ENCODE measurements around the gene PRUNE2. TPM values are rescaled to one million over a fixed set of nuclear protein-coding genes. Genes with fewer than 3 reads are reported as not detected.
A peak's percentile ranks its signal among the peaks of the same experiment; 100 is the strongest.

PRUNE2 gene
- total RNA-seq, 1 donor from 2014 or later, result 63.8 TPM

DNA sequence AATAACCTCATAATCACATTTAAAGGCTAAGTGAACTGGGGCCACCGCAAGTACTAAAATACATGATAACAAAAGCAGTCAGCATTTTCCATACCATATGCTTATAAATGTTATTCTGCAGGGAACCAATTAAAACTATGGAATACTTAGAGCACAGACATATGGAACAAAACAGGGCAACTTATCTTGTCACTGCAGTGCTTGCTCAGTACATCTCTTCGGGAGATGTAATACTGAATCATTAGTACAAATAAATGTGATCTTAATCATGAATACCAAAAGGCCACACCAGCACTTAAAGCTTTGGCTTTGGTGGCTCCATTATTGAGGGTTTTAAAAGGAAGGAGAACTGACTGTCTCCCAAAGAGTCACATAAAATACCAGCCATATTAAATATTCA is 32.1 kb downstream of the PRUNE2 start:
- H3K36me3 Mint-ChIP-seq (ENCODE audit: unreplicated experiment), result no peaks in the 10 kb centered on the region
- H3K27ac Mint-ChIP-seq (ENCODE audit: unreplicated experiment), result no peak overlapping the region
- peaks cover 8% of the 10 kb centered on the region for H3K4me1 Mint-ChIP-seq (ENCODE audit: low read depth, unreplicated experiment)
- no peak for DNase-seq
- H3K9me3 Mint-ChIP-seq (ENCODE audit: unreplicated experiment), result no peaks in the 10 kb centered on the region
- no peak overlapping the region for H3K4me3 Mint-ChIP-seq (ENCODE audit: unreplicated experiment)
- peaks cover 1% of the 10 kb centered on the region for H3K27me3 Mint-ChIP-seq (ENCODE audit: unreplicated experiment)
- TF ChIP-seq, protein P1, sequence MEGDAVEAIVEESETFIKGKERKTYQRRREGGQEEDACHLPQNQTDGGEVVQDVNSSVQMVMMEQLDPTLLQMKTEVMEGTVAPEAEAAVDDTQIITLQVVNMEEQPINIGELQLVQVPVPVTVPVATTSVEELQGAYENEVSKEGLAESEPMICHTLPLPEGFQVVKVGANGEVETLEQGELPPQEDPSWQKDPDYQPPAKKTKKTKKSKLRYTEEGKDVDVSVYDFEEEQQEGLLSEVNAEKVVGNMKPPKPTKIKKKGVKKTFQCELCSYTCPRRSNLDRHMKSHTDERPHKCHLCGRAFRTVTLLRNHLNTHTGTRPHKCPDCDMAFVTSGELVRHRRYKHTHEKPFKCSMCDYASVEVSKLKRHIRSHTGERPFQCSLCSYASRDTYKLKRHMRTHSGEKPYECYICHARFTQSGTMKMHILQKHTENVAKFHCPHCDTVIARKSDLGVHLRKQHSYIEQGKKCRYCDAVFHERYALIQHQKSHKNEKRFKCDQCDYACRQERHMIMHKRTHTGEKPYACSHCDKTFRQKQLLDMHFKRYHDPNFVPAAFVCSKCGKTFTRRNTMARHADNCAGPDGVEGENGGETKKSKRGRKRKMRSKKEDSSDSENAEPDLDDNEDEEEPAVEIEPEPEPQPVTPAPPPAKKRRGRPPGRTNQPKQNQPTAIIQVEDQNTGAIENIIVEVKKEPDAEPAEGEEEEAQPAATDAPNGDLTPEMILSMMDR (IDR thresholded peaks at IDR 0.05; ENCODE audit: partially characterized antibody, unreplicated experiment), result no peak

DNA sequence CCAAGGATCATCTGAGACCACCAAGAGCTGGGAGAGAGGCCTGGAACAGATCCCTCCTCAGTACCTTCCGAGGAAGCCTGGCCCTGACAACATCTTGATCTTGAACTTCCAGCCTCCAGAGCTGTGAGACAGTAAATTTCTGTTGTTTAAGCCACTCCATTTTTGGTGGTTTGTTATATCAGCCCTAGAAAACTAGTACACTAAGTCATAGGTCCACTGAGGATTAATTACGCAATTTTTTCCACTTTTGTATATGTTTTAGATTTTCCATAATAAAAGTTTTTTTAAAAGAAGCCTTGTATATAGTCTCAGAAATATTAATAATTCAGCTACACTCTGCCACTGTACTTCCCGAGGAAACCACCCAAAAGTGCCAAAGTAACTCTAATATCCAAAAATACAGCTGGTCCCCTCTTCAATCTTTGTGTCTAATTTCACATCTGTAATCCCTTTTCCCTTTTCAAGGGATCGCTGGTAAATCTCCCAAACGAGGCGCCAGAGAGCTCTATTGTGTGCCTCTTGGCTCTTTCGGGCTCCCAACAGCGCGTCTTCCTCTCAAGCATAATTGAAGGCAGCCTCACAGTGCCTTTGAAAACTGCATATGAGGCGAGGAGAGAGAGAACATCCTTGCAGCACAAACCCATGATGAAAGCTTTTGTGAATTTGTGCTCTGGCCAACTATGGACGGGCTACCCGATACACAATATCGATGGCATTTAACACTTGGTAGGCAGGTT is 32.7 kb downstream of the PRUNE2 start:
- TF ChIP-seq, protein P1 (IDR thresholded peaks at IDR 0.05; ENCODE audit: partially characterized antibody, unreplicated experiment), result no peak
- no peak overlapping the region for H3K4me3 Mint-ChIP-seq (ENCODE audit: unreplicated experiment)
- H3K27me3 Mint-ChIP-seq (ENCODE audit: unreplicated experiment), result peaks cover 1% of the 10 kb centered on the region
- peak overlapping the region; percentile 64 for H3K27ac Mint-ChIP-seq (ENCODE audit: unreplicated experiment)
- no peaks in the 10 kb centered on the region for H3K36me3 Mint-ChIP-seq (ENCODE audit: unreplicated experiment)
- H3K9me3 Mint-ChIP-seq (ENCODE audit: unreplicated experiment), result no peaks in the 10 kb centered on the region
- DNase-seq, result no peak
- peaks cover 8% of the 10 kb centered on the region for H3K4me1 Mint-ChIP-seq (ENCODE audit: low read depth, unreplicated experiment)

DNA sequence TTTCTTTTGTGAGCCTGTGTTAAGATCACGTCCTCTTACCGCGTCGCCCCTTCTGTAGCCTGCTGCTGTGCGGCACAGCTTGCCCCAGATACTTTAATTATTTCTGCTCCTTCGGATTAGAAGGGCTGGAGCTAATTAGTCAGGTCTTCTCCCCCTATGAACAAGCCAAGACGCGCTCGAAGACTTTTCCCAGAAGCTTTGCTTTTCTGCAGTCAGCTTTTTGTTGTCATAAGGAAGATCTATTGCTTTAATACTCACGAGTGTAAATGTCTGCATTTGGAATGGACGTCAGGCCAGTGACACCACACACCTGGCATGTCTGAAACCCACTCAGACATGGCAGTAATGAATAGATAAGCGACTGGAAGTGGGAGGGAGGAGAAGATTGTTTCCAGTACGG is 37.0 kb downstream of the PRUNE2 start:
- Mint-ChIP-seq H3K4me1 (ENCODE audit: low read depth, unreplicated experiment) (peaks cover 7% of the 10 kb centered on the region), H3K27ac (ENCODE audit: unreplicated experiment) (no peak overlapping the region), H3K36me3 (ENCODE audit: unreplicated experiment) (no peaks in the 10 kb centered on the region), H3K27me3 (ENCODE audit: unreplicated experiment) (no peaks in the 10 kb centered on the region), H3K9me3 (ENCODE audit: unreplicated experiment) (no peaks in the 10 kb centered on the region), H3K4me3 (ENCODE audit: unreplicated experiment) (no peak overlapping the region)
- DNase-seq, result no peak
- TF ChIP-seq, protein P1 (IDR thresholded peaks at IDR 0.05; ENCODE audit: partially characterized antibody, unreplicated experiment), result no peak

DNA sequence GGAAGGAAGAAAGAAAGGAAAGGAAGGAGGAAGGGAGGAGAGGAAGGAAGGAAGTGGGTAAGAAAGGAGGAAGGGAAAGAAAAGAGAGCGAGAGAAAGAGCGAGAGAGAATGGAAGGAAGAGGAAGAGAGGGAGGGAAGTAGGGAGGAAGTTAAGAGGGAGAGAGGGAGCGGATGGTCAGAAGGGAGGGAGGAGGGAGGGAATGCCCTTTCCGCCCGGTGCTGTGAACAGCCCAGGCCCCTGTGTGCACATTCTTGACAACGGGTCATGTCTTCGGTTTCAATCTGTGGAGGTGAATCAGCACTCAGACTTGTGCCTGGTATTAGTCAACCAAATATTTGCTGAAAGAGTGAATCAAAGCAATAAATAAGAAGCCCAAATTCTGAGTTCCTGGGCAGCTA is 39.2 kb downstream of the PRUNE2 start:
- Mint-ChIP-seq H3K4me1 (ENCODE audit: low read depth, unreplicated experiment) (no peaks in the 10 kb centered on the region), H3K4me3 (ENCODE audit: unreplicated experiment) (no peak overlapping the region), H3K27me3 (ENCODE audit: unreplicated experiment) (no peaks in the 10 kb centered on the region), H3K27ac (ENCODE audit: unreplicated experiment) (no peak overlapping the region), H3K36me3 (ENCODE audit: unreplicated experiment) (no peaks in the 10 kb centered on the region), H3K9me3 (ENCODE audit: unreplicated experiment) (no peaks in the 10 kb centered on the region)
- no peak for DNase-seq
- TF ChIP-seq, protein P1 (IDR thresholded peaks at IDR 0.05; ENCODE audit: partially characterized antibody, unreplicated experiment), result no peak

DNA sequence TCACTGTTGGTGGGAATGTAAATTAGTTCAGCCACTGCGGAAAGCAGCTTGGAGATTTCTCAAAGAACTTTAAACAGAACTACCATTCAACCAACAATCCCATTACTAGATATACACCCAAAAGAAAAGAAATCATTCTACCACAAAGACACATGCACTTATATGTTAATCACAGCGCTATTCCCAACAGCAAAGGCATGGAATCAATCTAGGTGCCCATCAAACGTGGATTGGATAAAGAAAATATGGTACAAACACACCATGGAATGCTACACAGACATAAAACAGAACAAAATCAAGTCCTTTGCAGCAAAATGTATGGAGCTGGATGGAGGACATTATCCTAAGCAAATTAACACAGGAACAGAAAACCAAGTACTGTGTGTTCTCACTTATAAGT is 42.1 kb downstream of the PRUNE2 start:
- Mint-ChIP-seq H3K27ac (ENCODE audit: unreplicated experiment) (peak overlapping the region; percentile 23), H3K27me3 (ENCODE audit: unreplicated experiment) (no peaks in the 10 kb centered on the region), H3K36me3 (ENCODE audit: unreplicated experiment) (no peaks in the 10 kb centered on the region), H3K4me1 (ENCODE audit: low read depth, unreplicated experiment) (no peaks in the 10 kb centered on the region), H3K9me3 (ENCODE audit: unreplicated experiment) (no peaks in the 10 kb centered on the region), H3K4me3 (ENCODE audit: unreplicated experiment) (no peak overlapping the region)
- DNase-seq, result no peak
- TF ChIP-seq, protein P1 (IDR thresholded peaks at IDR 0.05; ENCODE audit: partially characterized antibody, unreplicated experiment), result no peak
